Stimulated activated CD4-positive, alpha-beta T cell treated with anti-CD3 and anti-CD28 coated beads, Interleukin-2, amount 100 ng/mL, for 4 hours (primary cell): ENCODE results near the gene CFAP61.

Experiments
- DNase-seq: peaks from one replicate; pipeline ENCODE4 v3.0.0-alpha.2; 2020; ENCODE audit warnings: low read depth

CFAP61 gene

GRCh38 chr20:20037960-20038359 lies 14.4 kb upstream of the CFAP61 start:
- DNase-seq: no peak

GRCh38 chr20:20038586-20038985 lies 13.7 kb upstream of the CFAP61 start:
- no peak for DNase-seq

- DNase-seq: no peak
Measured at GRCh38 chr20:20039752-20040387, 12.5 kb upstream of the CFAP61 start.

GRCh38 chr20:20051767-20052073 lies 612 bp upstream of the CFAP61 start:
- no peak for DNase-seq

GRCh38 chr20:20060234-20060998 lies 8.1 kb downstream of the CFAP61 start:
- no peak for DNase-seq

- no peak for DNase-seq
Measured at GRCh38 chr20:20063941-20064702, 11.8 kb downstream of the CFAP61 start.

- DNase-seq: no peak
Measured at GRCh38 chr20:20065361-20065760, 13.0 kb downstream of the CFAP61 start.

GRCh38 chr20:20070871-20071726 lies 18.8 kb downstream of the CFAP61 start:
- DNase-seq: no peak

GRCh38 chr20:20073801-20074371 lies 21.6 kb downstream of the CFAP61 start:
- no peak for DNase-seq

- DNase-seq: no peak
Measured at GRCh38 chr20:20075032-20075431, 22.7 kb downstream of the CFAP61 start.

GRCh38 chr20:20076297-20077065 lies 24.1 kb downstream of the CFAP61 start:
- DNase-seq: no peak

- no peak for DNase-seq
Measured at GRCh38 chr20:20078041-20078440, 25.7 kb downstream of the CFAP61 start.

- DNase-seq: no peak
Measured at GRCh38 chr20:20079102-20079784, 26.9 kb downstream of the CFAP61 start.

- no peak for DNase-seq
Measured at GRCh38 chr20:20083807-20084206, 31.5 kb downstream of the CFAP61 start.

- no peak for DNase-seq
Measured at GRCh38 chr20:20084296-20084752, 32.0 kb downstream of the CFAP61 start.

- DNase-seq: no peak
Measured at GRCh38 chr20:20085071-20085470, 32.7 kb downstream of the CFAP61 start.

- no peak for DNase-seq
Measured at GRCh38 chr20:20085812-20086211, 33.5 kb downstream of the CFAP61 start.

- DNase-seq: no peak
Measured at GRCh38 chr20:20089018-20089417, 36.7 kb downstream of the CFAP61 start.

- no peak for DNase-seq
Measured at GRCh38 chr20:20089939-20090338, 37.6 kb downstream of the CFAP61 start.

- no peak for DNase-seq
Measured at GRCh38 chr20:20092827-20093226, 40.5 kb downstream of the CFAP61 start.
